GM19467 (cell line): ENCODE results near the gene PRKACA.
"Not testable (repeated sequence)": the region's sequence is repeated elsewhere in the genome, so short reads cannot be mapped to it uniquely, and the experiment has no call there.

Experiments used
- ATAC-seq: cut with Tn5 transposase; IDR thresholded peaks from one replicate; pipeline ENCODE4 v1.9.1; 2021; ENCODE audit warnings: mild to moderate bottlenecking, moderate library complexity; ENCODE audit not compliant: unreplicated experiment

PRKACA gene

GRCh38 chr19:14052470-14052869 is 65.1 kb downstream of the PRKACA start:
- no peak for ATAC-seq

GRCh38 chr19:14051980-14052379 is 65.6 kb downstream of the PRKACA start:
- no peak for ATAC-seq

DNA sequence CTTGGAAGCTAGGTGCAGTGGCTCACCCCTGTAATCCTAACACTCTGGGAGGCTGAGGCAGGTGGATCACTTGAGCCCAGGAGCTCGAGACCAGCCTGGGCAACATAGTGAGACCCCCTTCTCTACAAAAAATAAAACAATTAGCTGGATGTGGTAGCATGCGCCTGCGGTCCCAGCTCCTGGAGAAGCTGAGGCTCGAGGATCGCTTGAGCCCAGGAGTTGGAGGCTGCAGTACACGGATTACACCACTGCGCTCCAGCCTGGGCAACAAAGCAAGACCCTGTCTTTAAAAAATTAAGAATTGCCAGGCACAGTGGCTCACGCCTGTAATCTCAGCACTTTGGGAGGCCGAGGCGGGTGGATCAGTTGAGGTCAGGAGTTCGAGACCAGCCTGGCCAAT is 66.6 kb downstream of the PRKACA start:
- ATAC-seq = not testable (repeated sequence)

DNA sequence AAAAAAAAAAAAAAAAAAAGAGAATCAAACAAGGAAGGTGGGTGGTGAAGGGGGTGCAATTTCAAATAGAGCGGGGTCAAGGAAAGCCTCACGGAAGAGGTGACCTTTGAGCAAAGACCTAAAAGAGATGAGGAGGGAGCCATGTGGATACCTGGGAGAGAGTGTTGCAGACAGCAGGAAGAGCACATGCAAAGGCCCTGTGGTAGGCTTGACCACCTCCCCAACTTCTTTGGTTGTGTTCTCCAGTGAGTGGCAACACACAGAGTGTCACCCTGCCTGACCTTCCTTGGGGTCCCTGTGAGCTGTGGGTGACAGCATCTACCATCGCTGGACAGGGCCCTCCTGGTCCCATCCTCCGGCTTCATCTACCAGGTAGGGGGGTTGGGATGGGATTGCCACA is 67.0 kb downstream of the PRKACA start:
- ATAC-seq = no peak

DNA sequence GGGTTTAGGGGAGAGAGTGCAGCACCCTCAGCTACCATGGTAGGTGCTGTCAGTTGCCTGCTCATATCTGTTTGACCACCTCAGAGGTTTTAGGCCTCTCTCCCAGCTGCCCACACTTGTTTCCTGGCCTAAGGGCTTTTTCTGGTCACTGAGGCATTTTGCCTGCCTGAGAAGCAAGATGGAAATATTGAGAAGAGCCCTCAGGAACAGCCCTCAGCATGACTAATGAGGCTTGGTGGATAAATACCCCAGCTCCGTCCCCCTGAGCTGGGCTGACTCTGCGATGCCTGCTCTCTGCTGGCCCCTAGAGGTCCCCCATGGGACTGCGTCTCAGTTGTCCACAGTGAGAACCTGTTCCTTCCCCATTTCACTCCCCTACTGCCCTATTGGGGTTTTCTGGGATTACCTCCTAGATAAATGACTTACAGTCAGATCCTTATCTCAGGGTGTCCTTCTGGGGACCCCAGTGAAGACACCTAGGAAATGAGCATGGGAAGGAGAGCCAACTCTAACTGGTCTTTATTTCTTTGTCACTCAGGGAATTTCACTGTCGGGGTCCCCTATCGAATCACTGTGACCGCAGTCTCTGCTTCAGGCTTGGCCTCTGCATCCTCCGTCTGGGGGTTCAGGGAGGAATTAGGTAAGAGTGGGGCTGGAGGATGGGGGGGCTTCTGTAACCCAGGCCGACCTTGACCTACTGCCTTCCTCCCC is 69.0 kb downstream of the PRKACA start:
- ATAC-seq = no peak

DNA sequence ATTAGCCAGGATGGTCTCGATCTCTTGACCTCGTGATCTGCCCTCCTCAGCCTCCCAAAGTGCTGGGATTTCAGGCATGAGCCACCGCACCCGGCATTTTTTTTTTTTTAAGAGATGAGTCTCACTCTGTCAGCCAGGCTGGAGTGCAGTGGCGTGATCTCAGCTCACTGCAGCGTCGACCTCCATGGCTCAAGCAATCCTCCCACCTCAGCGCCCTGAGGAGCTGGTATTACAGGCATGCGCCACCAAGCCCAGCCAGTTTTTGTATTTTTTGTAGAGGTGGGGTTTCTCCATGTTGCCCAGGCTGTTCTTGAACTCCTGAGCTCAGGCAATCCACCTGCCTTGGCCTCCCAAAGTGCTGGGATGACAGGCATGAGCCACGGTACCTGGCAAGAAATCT is 69.7 kb downstream of the PRKACA start:
- not testable (repeated sequence) for ATAC-seq

- not testable (repeated sequence) for ATAC-seq
These were observed 74.6 kb downstream of the PRKACA start for GRCh38 chr19:14042659-14043608.
